ENCODE data around the gene USP4. TPM values are rescaled to one million over a fixed set of nuclear protein-coding genes. Genes with fewer than 3 reads are reported as not detected.

The USP4 gene
- total RNA-seq, 4 donors from 2014 or later: 29.9 to 34.2 (median 31.5) TPM

DNA sequence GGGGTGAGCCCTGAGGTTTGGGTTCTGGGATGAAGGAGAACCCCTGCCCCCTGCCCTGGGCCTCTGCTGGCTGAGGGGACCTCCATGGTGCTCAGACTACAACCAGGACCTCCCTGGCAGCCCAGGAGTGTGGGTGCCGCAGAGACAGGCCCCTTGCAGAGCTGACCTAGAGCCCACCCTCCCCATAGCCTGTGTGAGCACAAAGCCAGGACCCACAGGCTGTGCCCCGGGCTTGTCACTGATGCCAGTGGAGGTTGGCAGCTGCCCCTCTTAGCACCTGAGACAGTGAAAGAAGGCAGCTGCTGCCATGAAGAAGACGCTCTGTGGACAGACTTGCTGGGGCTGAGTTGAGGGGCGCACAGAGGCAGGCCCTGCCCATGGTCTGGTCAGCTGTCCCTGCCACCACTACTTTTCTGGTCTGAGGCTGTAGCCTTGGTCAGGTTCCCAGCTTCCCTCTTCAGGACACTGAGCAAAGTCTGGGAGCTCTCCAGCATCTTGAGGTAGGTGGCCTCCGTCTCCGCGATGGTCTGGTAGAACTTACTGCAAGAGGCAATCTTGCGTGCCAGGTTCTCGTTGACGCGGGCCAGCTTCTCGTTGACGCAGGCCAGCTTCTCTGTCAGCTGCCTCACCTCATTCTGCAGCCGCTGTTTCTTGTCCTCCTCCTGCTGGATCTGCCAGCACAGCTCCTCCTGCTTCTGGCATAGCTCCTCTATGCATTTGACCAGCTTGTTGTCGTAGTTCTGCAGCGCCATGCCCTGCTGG lies 23.0 kb downstream of the USP4 start:
- WGBS, 2 donors: 92 to 94% methylated on average over 16 of the region's 16 CpGs
- TF ChIP-seq, protein P1, sequence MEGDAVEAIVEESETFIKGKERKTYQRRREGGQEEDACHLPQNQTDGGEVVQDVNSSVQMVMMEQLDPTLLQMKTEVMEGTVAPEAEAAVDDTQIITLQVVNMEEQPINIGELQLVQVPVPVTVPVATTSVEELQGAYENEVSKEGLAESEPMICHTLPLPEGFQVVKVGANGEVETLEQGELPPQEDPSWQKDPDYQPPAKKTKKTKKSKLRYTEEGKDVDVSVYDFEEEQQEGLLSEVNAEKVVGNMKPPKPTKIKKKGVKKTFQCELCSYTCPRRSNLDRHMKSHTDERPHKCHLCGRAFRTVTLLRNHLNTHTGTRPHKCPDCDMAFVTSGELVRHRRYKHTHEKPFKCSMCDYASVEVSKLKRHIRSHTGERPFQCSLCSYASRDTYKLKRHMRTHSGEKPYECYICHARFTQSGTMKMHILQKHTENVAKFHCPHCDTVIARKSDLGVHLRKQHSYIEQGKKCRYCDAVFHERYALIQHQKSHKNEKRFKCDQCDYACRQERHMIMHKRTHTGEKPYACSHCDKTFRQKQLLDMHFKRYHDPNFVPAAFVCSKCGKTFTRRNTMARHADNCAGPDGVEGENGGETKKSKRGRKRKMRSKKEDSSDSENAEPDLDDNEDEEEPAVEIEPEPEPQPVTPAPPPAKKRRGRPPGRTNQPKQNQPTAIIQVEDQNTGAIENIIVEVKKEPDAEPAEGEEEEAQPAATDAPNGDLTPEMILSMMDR (IDR thresholded peaks at IDR 0.05): no peak
- TF ChIP-seq POLR2A (IDR thresholded peaks at IDR 0.05): no peak
- intact Hi-C loops (cut with DNase I; ENCODE audit: low total_unique reads): no loop called here
- no peak for DNase-seq (ENCODE audit: low spot score in 2 of 2)
- H3K4me3 ChIP-seq (ENCODE audit: low read depth, poor library complexity, severe bottlenecking): no peak overlapping the region

DNA sequence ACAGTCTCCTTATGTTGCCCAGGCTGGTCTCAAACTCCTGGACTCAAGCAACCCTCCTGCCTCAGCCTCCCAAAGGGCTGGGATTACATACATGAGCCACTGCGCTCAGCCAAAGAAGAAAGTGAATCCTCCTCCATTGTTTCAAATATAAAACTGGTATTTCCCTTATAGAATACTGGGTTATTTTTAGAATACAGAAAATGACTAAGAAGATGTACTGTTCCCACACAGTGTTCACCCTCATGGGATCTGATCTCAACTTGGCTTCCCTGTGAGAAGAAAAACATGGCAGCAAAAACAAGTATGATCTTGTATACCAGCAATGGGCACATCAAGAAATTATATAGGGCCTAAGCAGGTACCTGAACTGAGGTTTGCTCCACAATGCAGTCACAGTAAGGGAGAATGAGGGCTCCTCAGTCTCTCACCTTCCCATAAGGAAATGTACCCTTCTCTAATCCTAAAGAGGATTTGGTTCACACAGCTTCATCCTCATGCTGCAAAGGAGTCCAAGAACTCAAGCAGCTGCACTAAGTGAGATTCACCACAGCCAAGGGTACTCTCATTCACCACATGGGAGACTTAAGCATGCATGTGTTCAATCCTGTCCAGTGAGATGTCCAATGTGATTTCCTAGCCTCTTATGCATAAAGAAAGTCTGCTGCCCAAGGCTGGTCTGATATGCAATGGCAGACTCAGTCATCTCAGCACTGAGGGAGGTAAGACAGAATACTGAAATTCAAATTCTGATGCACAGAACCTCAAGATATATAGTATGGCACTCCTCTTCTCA lies 25.8 kb downstream of the USP4 start:
- 75 to 97% methylated on average over 1 of the region's 1 CpG for WGBS, 2 donors
- DNase-seq (ENCODE audit: low spot score in 2 of 2): no peak
- TF ChIP-seq POLR2A (IDR thresholded peaks at IDR 0.05): no peak
- TF ChIP-seq, protein P1 (IDR thresholded peaks at IDR 0.05): no peak
- intact Hi-C loops (cut with DNase I; ENCODE audit: low total_unique reads): no loop called here
- no peak overlapping the region for H3K4me3 ChIP-seq (ENCODE audit: low read depth, poor library complexity, severe bottlenecking)

DNA sequence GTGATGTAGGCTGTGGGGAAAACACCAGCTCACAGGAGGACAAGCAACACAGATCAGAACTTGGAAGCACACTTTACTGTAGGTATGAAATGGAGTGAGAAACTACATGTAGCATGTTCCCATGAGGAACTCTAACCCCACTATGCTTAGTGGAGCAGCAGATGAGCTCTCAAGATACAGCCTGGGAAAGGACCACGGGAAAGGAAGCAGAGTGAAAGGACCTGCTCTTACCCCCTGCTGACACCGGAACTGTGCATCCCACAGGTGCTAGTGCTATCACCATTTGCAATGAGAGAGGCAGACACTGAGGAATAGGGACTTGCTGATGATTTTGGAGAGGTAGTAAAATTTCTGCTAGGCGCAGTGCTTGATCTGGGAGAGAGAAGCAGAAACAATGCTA lies 28.6 kb downstream of the USP4 start:
- TF ChIP-seq, protein P1 (IDR thresholded peaks at IDR 0.05): no peak
- no peak for TF ChIP-seq POLR2A (IDR thresholded peaks at IDR 0.05)
- 95 to 98% methylated on average over 3 of the region's 3 CpGs for WGBS, 2 donors
- intact Hi-C loops (cut with DNase I; ENCODE audit: low total_unique reads): no loop called here
- no peak for DNase-seq (ENCODE audit: low spot score in 2 of 2)
- H3K4me3 ChIP-seq (ENCODE audit: low read depth, poor library complexity, severe bottlenecking): no peak overlapping the region

DNA sequence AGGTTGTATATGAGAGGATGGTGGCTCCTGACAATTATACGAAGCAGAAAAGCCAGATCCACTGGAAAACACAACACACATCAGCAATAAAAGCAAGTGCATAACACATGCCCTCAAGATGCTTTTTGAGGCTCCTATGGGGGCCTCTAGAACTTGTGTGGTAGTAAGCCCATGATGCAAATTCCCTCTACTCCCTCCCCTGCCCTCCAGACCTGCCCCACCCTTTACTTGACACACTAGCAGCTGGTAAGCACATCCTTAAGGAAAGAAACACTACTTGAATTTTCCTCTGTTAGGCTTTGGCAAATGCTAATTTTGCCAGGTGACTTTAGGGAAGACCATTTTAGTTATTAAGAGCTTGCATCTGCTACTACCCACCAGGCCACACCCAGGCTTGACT lies 29.2 kb downstream of the USP4 start:
- TF ChIP-seq, protein P1 (IDR thresholded peaks at IDR 0.05): no peak
- TF ChIP-seq POLR2A (IDR thresholded peaks at IDR 0.05): no peak
- WGBS, 2 donors: 96 to 100% methylated on average over 1 of the region's 1 CpG
- H3K4me3 ChIP-seq (ENCODE audit: low read depth, poor library complexity, severe bottlenecking): no peak overlapping the region
- intact Hi-C loops (cut with DNase I; ENCODE audit: low total_unique reads): no loop called here
- DNase-seq (ENCODE audit: low spot score in 2 of 2): no peak

DNA sequence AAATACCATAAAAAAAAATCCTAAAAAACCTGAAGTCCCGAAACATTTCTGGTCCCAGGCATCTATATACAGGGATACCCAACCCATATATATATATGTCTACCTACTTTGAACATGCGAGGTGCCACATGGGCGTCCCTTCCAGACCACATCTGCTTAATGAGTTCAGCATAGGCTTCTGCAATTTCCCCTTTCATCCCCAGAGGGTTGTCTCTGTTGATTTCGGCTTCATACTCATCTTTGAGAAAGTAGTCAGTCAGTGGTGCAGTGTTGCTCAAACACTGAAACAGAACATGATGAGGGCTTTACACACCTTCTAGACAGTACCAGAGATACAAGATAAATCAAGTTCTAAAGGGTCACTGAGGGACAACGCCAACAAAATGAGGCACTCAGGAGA lies 34.2 kb downstream of the USP4 start:
- no peak overlapping the region for H3K4me3 ChIP-seq (ENCODE audit: low read depth, poor library complexity, severe bottlenecking)
- TF ChIP-seq, protein P1 (IDR thresholded peaks at IDR 0.05): no peak
- no peak for TF ChIP-seq POLR2A (IDR thresholded peaks at IDR 0.05)
- WGBS, 2 donors: 94 to 97% methylated on average over 5 of the region's 5 CpGs
- DNase-seq (ENCODE audit: low spot score in 2 of 2): no peak
- intact Hi-C loops (cut with DNase I; ENCODE audit: low total_unique reads): no loop called here

Measured in lower leg skin (tissue), 4 donors.